Measurements from ENCODE around the gene LDHD. TPM values are rescaled to one million over a fixed set of nuclear protein-coding genes. Genes with fewer than 3 reads are reported as not detected.

Gene LDHD
- total and polyA plus RNA-seq, 10 of the 15 experiments (the other 5 are each of a cell fraction or from before 2014, with no cell fraction given): 0.10 to 0.12 TPM; not detected in 8

DNA sequence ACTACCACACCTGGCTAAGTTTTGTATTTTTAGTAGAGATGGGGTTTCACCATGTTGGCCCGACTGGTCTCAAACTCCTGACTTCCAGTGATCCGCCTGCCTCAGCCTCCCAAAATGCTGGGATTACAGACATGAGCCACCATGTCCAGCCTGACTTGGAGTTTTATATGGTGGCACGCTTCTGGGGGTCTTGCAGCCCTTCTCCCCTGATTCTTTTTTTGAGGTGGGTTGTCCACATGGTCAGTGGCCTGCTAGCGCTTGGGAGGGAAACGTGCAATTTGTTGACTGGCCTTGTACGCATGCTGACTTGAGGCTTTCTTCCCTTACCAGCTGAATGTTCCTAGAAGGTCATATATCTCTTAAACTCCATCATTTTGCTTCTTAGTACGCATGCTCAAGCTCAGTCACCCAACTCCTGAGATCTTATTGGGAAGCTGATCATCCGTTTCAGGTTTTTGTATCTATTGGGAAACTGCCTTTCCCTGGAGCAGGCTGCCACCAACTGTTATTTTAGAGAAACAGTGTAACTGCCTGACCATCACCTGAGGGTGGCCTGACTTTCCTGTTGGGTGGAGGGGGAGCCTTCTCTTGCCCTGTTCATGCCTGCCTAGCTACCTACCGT is 13.7 kb upstream of the LDHD start:
- SMC1A ChIA-PET (ENCODE audit: uncharacterized antibody, unreplicated experiment): interaction anchor here (0.7 to 1.3 kb wide), 2 partner anchors 12 to 43 kb away, joined by 3 to 4 read pairs; no protein-coding TSS in a partner anchor
- RAD21 ChIA-PET (ENCODE audit: unreplicated experiment): interaction anchor here (2.2 kb wide), 1 partner anchor 267 kb away, joined by 5 read pairs; no protein-coding TSS in a partner anchor
- in situ Hi-C loops (cut with MboI): no loop called here

More for the DNA sequence above, 13.7 kb upstream of the LDHD start:
- no peak overlapping the region for H3K9ac ChIP-seq (ENCODE audit: control insufficient read depth, insufficient read depth, low read length)
- 64% methylated on average over 9 of the region's 9 CpGs for WGBS (ENCODE audit: insufficient coverage, insufficient replicate concordance, low lambda C conversion rate, missing lambda C conversion rate)
- no peak overlapping the region for H3K27ac ChIP-seq (ENCODE audit: control insufficient read depth, insufficient read depth)
- H3K4me2 ChIP-seq (ENCODE audit: control insufficient read depth, insufficient read depth): no peak overlapping the region
- ATAC-seq (no peak), DNase-seq (ENCODE audit: low read depth, low spot score) (no peak), FAIRE-seq (no peak)
- no peaks in the 10 kb centered on the region for H3K79me2 ChIP-seq (ENCODE audit: control insufficient read depth, insufficient read depth, low read length)
- H4K20me1 ChIP-seq (ENCODE audit: control insufficient read depth, insufficient read depth): no peaks in the 10 kb centered on the region
- TF ChIP-seq RAD21 (IDR thresholded peaks at IDR 0.05; ENCODE audit: insufficient read depth, low read depth, low read length) (0 out of 2 replicates have a peak, but pooled peaks have one; percentile 18), ATF3 (IDR thresholded peaks at IDR 0.05; ENCODE audit: borderline replicate concordance, extremely low read depth, low read depth, low read length) (no peak), CTCF (IDR thresholded peaks at IDR 0.05 in 2 of 3, conservative IDR thresholded peaks at IDR 0.05 in 1 of 3; ENCODE audit: control insufficient read depth in 2 of 3, extremely low read depth in 1 of 3, insufficient read depth in 1 of 3, low read depth in 3 of 3, low read length in 3 of 3) (0 out of 6 replicates have a peak, but pooled peaks of 1 of the 3 experiments have one; percentile 5)
- H3K9me3 ChIP-seq (replicated peaks; ENCODE audit: control insufficient read depth, insufficient read depth, low read length): no peaks in the 10 kb centered on the region; the same call in 1 of the 3 replicates
- ChIA-PET CTCF (interaction anchor here (1.3 kb wide), 1 partner anchor 267 kb away, joined by 4 read pairs; no protein-coding TSS in a partner anchor), POLR2A (no interaction called here)
- intact Hi-C loops (cut with micrococcal nuclease; ENCODE audit: unreplicated experiment): no loop called here
- no peak overlapping the region for H3K4me3 ChIP-seq
- no peaks in the 10 kb centered on the region for H3K36me3 ChIP-seq (ENCODE audit: control insufficient read depth in 2 of 2, insufficient read depth in 2 of 2, low read length in 1 of 2)
- no peak overlapping the region for H2AFZ ChIP-seq (ENCODE audit: control insufficient read depth, low read depth, low read length)
- no peaks in the 10 kb centered on the region for H3K4me1 ChIP-seq (ENCODE audit: control insufficient read depth, insufficient read depth, low read length)
- peaks cover 0 to 2% of the 10 kb centered on the region in 2 experiments; a peak in 1 of 4 replicates for H3K27me3 ChIP-seq (replicated peaks in 1 of 2; ENCODE audit: control insufficient read depth in 2 of 2, insufficient read depth in 2 of 2, low read length in 1 of 2)
- no TSS peak for BruUV-seq (replicated peaks)
